GM23248 (cell line): ENCODE measurements around the gene MTNR1A. TPM values are rescaled to one million over a fixed set of nuclear protein-coding genes. Genes with fewer than 3 reads are reported as not detected.

Experiments
- DNase-seq: peaks from one replicate; pipeline ENCODE4 v3.0.0-alpha.2; 2015
- H2AFZ ChIP-seq: fragments of 200-600 bp; sonication (generic); 2 replicates; pipeline ENCODE4 v1.6.1; 2016; ENCODE audit warnings: antibody characterized with exemption
- H3F3A ChIP-seq: fragments of 200-600 bp; sonication (generic); 2 replicates; pipeline ENCODE4 v1.6.1; 2016; ENCODE audit warnings: mild to moderate bottlenecking, antibody characterized with exemption, mixed run types; ENCODE audit not compliant: insufficient read depth
- H3K27ac ChIP-seq: fragments of 200-600 bp; sonication (generic); 2 replicates; pipeline ENCODE4 v1.5.1; 2016; ENCODE audit warnings: mild to moderate bottlenecking
- H3K27me3 ChIP-seq: fragments of 200-600 bp; sonication (generic); replicated peaks from 2 replicates; pipeline ENCODE4 v1.6.1; 2016; ENCODE audit warnings: mild to moderate bottlenecking; ENCODE audit not compliant: insufficient read depth
- H3K36me3 ChIP-seq: fragments of 200-600 bp; sonication (generic); 2 replicates; pipeline ENCODE4 v1.6.1; 2016; ENCODE audit warnings: low read depth, mild to moderate bottlenecking
- H3K4me1 ChIP-seq: fragments of 200-600 bp; sonication (generic); 2 replicates; pipeline ENCODE4 v1.6.1; 2016; ENCODE audit warnings: mild to moderate bottlenecking; ENCODE audit not compliant: insufficient read depth
- H3K4me2 ChIP-seq: fragments of 200-600 bp; sonication (generic); one replicate; pipeline ENCODE4 v1.6.1; 2016; ENCODE audit warnings: mild to moderate bottlenecking; ENCODE audit not compliant: unreplicated experiment
- H3K4me3 ChIP-seq: fragments of 200-600 bp; sonication (generic); 2 replicates; pipeline ENCODE4 v1.5.1; 2016; ENCODE audit warnings: mild to moderate bottlenecking
- H3K79me2 ChIP-seq: fragments of 200-600 bp; sonication (generic); 2 replicates; pipeline ENCODE4 v1.6.1; 2016; ENCODE audit warnings: mild to moderate bottlenecking; ENCODE audit not compliant: insufficient read depth
- H3K9ac ChIP-seq: fragments of 200-600 bp; sonication (generic); 2 replicates; pipeline ENCODE4 v1.6.1; 2016; ENCODE audit warnings: mild to moderate bottlenecking
- H3K9me2 ChIP-seq: fragments of 200-600 bp; sonication (generic); 2 replicates; pipeline ENCODE4 v1.6.1; 2016; ENCODE audit warnings: mixed run types, mild to moderate bottlenecking, moderate library complexity; ENCODE audit not compliant: insufficient read depth
- H3K9me3 ChIP-seq: fragments of 200-600 bp; sonication (generic); one replicate; pipeline ENCODE4 v1.6.1; 2017; ENCODE audit warnings: low read depth
- H4K20me1 ChIP-seq: fragments of 200-600 bp; sonication (generic); 2 replicates; pipeline ENCODE4 v1.6.0; 2016; ENCODE audit not compliant: insufficient read depth
- EZH2 ChIP-seq: fragments of 200-600 bp; sonication (generic); IDR thresholded peaks from 2 replicates; pipeline ENCODE4 v1.6.1; 2018; ENCODE audit warnings: antibody characterized with exemption, mild to moderate bottlenecking; ENCODE audit not compliant: insufficient read depth, poor library complexity, severe bottlenecking
- EZH2phosphoT487 ChIP-seq: fragments of 200-600 bp; sonication (generic); IDR thresholded peaks from 2 replicates; pipeline ENCODE4 v1.6.1; 2018; ENCODE audit warnings: antibody characterized with exemption, moderate library complexity, mild to moderate bottlenecking, low read depth; ENCODE audit not compliant: insufficient read depth
- WGBS, 2 experiments: methylation state at CpG; one replicate each; pipeline ENCODE4 v1.1.6; 2015 to 2017; ENCODE audit warnings: low lambda C conversion rate in 2 of 2, low coverage in 1 of 2; ENCODE audit errors: missing lambda C conversion rate in 2 of 2; 5-methylcytosine and 5-hydroxymethylcytosine counted together
- in situ Hi-C: fragments of 300-500 bp; cut with MboI; formaldehyde crosslinking; loops from 2 replicates; pipeline ENCODE4 v1.15.0; 2020
- polyA plus RNA-seq: library from polyadenylated mRNA; unstranded; fragments of >200 nt; fragmentation: Nextera tagmentation; extraction: Ambion mirVana; gene quantifications from 2 replicates; pipeline ENCODE4 v1.2.1, GENCODE V29; 2016
- total RNA-seq: library from RNA; depleted of rRNA; stranded (reverse); fragments of >200 nt; shearing (Covaris generic); gene quantifications from 2 replicates; pipeline ENCODE4 v1.2.3, GENCODE V29; 2014

Gene MTNR1A
- total and polyA plus RNA-seq, 2 experiments from 2014 or later, result not detected

- in situ Hi-C loops, result no loop called here
- no peak overlapping the region for H3K9ac ChIP-seq
- no peak overlapping the region for H3K4me2 ChIP-seq
- H3K4me3 ChIP-seq, result no peak overlapping the region
- no peaks in the 10 kb centered on the region for H3K9me3 ChIP-seq
- no peaks in the 10 kb centered on the region for H3K4me1 ChIP-seq
- whole genome bisulfite sequencing, 2 experiments, result 44 to 45% methylated on average over 37 to 39 of the region's 39 CpGs
- no peak overlapping the region for H3K27ac ChIP-seq
- no peaks in the 10 kb centered on the region for H3K27me3 ChIP-seq
- no peaks in the 10 kb centered on the region for H3F3A ChIP-seq
- no peak overlapping the region for H2AFZ ChIP-seq
- no peaks in the 10 kb centered on the region for H4K20me1 ChIP-seq
- no peaks in the 10 kb centered on the region for H3K36me3 ChIP-seq
- no peaks in the 10 kb centered on the region for H3K79me2 ChIP-seq
- DNase-seq, result no peak
- no peaks in the 10 kb centered on the region for H3K9me2 ChIP-seq
- no peak for TF ChIP-seq EZH2
- no peak for TF ChIP-seq EZH2phosphoT487
Observed at GRCh38 chr4:186500721-186501304, 54.6 kb downstream of the MTNR1A start.

GRCh38 chr4:186499467-186499866 lies 55.9 kb downstream of the MTNR1A start:
- Histone ChIP-seq H4K20me1 (no peaks in the 10 kb centered on the region), H3K4me1 (no peaks in the 10 kb centered on the region), H3K4me3 (no peak overlapping the region), H3K9ac (no peak overlapping the region), H3K27me3 (no peaks in the 10 kb centered on the region), H3K27ac (no peak overlapping the region), H3K9me2 (no peaks in the 10 kb centered on the region), H3K79me2 (no peaks in the 10 kb centered on the region), H3K36me3 (no peaks in the 10 kb centered on the region), H2AFZ (no peak overlapping the region), H3K9me3 (peaks cover 3% of the 10 kb centered on the region), H3K4me2 (no peak overlapping the region), H3F3A (no peaks in the 10 kb centered on the region)
- no peak for DNase-seq
- TF ChIP-seq EZH2 (no peak), EZH2phosphoT487 (no peak)
- in situ Hi-C loops, result no loop called here
- 50 to 64% methylated on average over 4 of the region's 4 CpGs for WGBS, 2 experiments

GRCh38 chr4:186497043-186497442 lies 58.3 kb downstream of the MTNR1A start:
- Histone ChIP-seq H2AFZ (no peak overlapping the region), H3F3A (no peaks in the 10 kb centered on the region), H3K27ac (no peak overlapping the region), H3K79me2 (no peaks in the 10 kb centered on the region), H3K4me3 (no peak overlapping the region), H3K9me3 (peaks cover 3% of the 10 kb centered on the region), H3K4me2 (no peak overlapping the region), H4K20me1 (no peaks in the 10 kb centered on the region), H3K4me1 (no peaks in the 10 kb centered on the region), H3K9me2 (no peaks in the 10 kb centered on the region), H3K27me3 (no peaks in the 10 kb centered on the region), H3K36me3 (no peaks in the 10 kb centered on the region), H3K9ac (no peak overlapping the region)
- no peak for DNase-seq
- TF ChIP-seq EZH2, result no peak
- TF ChIP-seq EZH2phosphoT487, result no peak
- in situ Hi-C loops, result no loop called here
- WGBS, 2 experiments, result 48 to 55% methylated on average over 8 of the region's 8 CpGs

- DNase-seq, result no peak
- H3K9ac ChIP-seq, result no peak overlapping the region
- no peaks in the 10 kb centered on the region for H3K4me1 ChIP-seq
- H3F3A ChIP-seq, result no peaks in the 10 kb centered on the region
- H3K79me2 ChIP-seq, result no peaks in the 10 kb centered on the region
- H3K9me2 ChIP-seq, result no peaks in the 10 kb centered on the region
- 53 to 71% methylated on average over 1 of the region's 1 CpG for WGBS, 2 experiments
- H3K4me2 ChIP-seq, result no peak overlapping the region
- H2AFZ ChIP-seq, result no peak overlapping the region
- no peak for TF ChIP-seq EZH2phosphoT487
- TF ChIP-seq EZH2, result no peak
- H4K20me1 ChIP-seq, result no peaks in the 10 kb centered on the region
- no peak overlapping the region for H3K4me3 ChIP-seq
- no peaks in the 10 kb centered on the region for H3K27me3 ChIP-seq
- H3K36me3 ChIP-seq, result no peaks in the 10 kb centered on the region
- peaks cover 3% of the 10 kb centered on the region for H3K9me3 ChIP-seq
- H3K27ac ChIP-seq, result no peak overlapping the region
- in situ Hi-C loops, result no loop called here
Observed at GRCh38 chr4:186494496-186494895, 60.9 kb downstream of the MTNR1A start.

- in situ Hi-C loops, result no loop called here
- Histone ChIP-seq H3K9ac (no peak overlapping the region), H3K9me2 (no peaks in the 10 kb centered on the region), H3K4me1 (no peaks in the 10 kb centered on the region), H3K36me3 (no peaks in the 10 kb centered on the region), H3K4me3 (no peak overlapping the region), H4K20me1 (no peaks in the 10 kb centered on the region), H3K4me2 (no peak overlapping the region), H3K9me3 (no peaks in the 10 kb centered on the region), H3K27ac (no peak overlapping the region), H2AFZ (no peak overlapping the region), H3K79me2 (no peaks in the 10 kb centered on the region), H3K27me3 (no peaks in the 10 kb centered on the region), H3F3A (no peaks in the 10 kb centered on the region)
- no peak for DNase-seq
- TF ChIP-seq EZH2 (no peak), EZH2phosphoT487 (no peak)
- WGBS, 2 experiments, result 36 to 46% methylated on average over 9 of the region's 9 CpGs
Observed at GRCh38 chr4:186487726-186488125, 67.6 kb downstream of the MTNR1A start.
